Brain pericyte (primary cell): ENCODE measurements around the gene CTSZ.
"Not testable (repeated sequence)": the region's sequence is repeated elsewhere in the genome, so short reads cannot be mapped to it uniquely, and the experiment has no call there.

ENCODE experiments used
- DNase-seq: peaks from one replicate; pipeline ENCODE4 v3.0.0-alpha.2; 2012; ENCODE audit warnings: low read depth, low spot score

The CTSZ gene

GRCh38 chr20:59013031-59013951 is 6.2 kb upstream of the CTSZ start:
- DNase-seq = no peak

- not testable (repeated sequence) for DNase-seq
Observed at GRCh38 chr20:59011874-59012157, 4.8 kb upstream of the CTSZ start.

- no peak for DNase-seq
Observed at GRCh38 chr20:59010995-59011873, 4.2 kb upstream of the CTSZ start.

GRCh38 chr20:59010321-59010994 is 3.4 kb upstream of the CTSZ start:
- no peak for DNase-seq

- no peak for DNase-seq
Observed at GRCh38 chr20:59008715-59009336, 1.8 kb upstream of the CTSZ start.

- no peak for DNase-seq
Observed at GRCh38 chr20:59007665-59008511, 834 bp upstream of the CTSZ start.

GRCh38 chr20:59006167-59006863 is 739 bp downstream of the CTSZ start:
- DNase-seq = no peak

GRCh38 chr20:59005523-59006166 is 1.4 kb downstream of the CTSZ start:
- no peak for DNase-seq

GRCh38 chr20:59004763-59005522 is 2.1 kb downstream of the CTSZ start:
- no peak for DNase-seq

GRCh38 chr20:59004493-59004762 is 2.6 kb downstream of the CTSZ start:
- no peak for DNase-seq

- DNase-seq = no peak
Observed at GRCh38 chr20:59003836-59004492, 3.1 kb downstream of the CTSZ start.

GRCh38 chr20:59002874-59003399 is 4.1 kb downstream of the CTSZ start:
- DNase-seq = no peak

GRCh38 chr20:59002388-59002787 is 4.7 kb downstream of the CTSZ start:
- DNase-seq = no peak

GRCh38 chr20:59001449-59002171 is 5.4 kb downstream of the CTSZ start:
- DNase-seq = no peak

- no peak for DNase-seq
Observed at GRCh38 chr20:59001068-59001448, 6.0 kb downstream of the CTSZ start.

GRCh38 chr20:59000326-59000725 is 6.7 kb downstream of the CTSZ start:
- no peak for DNase-seq

GRCh38 chr20:58998656-58999055 is 8.4 kb downstream of the CTSZ start:
- DNase-seq = no peak
